Cardiac fibroblast (primary cell): ENCODE measurements around the gene USP31.

Experiments used
- DNase-seq, 2 donors: peaks; one replicate each; pipeline versions ENCODE4 v3.0.0 to v3.0.0-alpha.2; 2010; ENCODE audit warnings: low read depth in 2 of 2
- H3K4me3 ChIP-seq, 2 donors: replicated peaks in 1 of 2; 1 replicate in 1 of 2; 2 replicates in 1 of 2; pipeline ENCODE4 v1.5.1; 2011; ENCODE audit warnings: low read depth in 2 of 2, low read length in 2 of 2, mild to moderate bottlenecking in 2 of 2, moderate library complexity in 1 of 2
- TF ChIP-seq, protein P1 (sequence below): IDR thresholded peaks from one replicate; pipeline ENCODE4 v1.5.1; 2011; ENCODE audit warnings: low read depth, mild to moderate bottlenecking, low read length, inconsistent platforms

The USP31 gene

DNA sequence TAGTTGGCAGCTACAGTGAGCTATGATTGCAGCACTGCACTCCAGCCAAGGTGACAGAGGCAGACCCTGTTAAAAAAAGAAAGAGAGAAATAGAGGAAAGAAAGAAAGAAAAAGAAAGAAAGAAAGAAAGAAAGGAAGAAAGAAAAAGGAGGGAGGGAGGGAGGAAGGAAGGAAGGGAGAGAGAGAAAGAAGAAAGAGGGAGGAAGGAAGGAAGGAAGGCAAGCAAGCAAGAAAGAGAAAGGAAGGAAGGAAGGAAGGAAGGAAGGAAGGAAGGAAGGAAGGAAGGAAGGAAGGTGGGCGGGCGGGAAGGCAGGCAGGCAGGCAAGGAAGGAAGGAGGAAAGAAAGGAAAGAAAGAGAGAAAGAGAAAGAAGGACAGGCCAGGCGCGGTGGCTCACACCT is 32.3 kb upstream of the USP31 start:
- no peak for DNase-seq
- TF ChIP-seq, protein P1, sequence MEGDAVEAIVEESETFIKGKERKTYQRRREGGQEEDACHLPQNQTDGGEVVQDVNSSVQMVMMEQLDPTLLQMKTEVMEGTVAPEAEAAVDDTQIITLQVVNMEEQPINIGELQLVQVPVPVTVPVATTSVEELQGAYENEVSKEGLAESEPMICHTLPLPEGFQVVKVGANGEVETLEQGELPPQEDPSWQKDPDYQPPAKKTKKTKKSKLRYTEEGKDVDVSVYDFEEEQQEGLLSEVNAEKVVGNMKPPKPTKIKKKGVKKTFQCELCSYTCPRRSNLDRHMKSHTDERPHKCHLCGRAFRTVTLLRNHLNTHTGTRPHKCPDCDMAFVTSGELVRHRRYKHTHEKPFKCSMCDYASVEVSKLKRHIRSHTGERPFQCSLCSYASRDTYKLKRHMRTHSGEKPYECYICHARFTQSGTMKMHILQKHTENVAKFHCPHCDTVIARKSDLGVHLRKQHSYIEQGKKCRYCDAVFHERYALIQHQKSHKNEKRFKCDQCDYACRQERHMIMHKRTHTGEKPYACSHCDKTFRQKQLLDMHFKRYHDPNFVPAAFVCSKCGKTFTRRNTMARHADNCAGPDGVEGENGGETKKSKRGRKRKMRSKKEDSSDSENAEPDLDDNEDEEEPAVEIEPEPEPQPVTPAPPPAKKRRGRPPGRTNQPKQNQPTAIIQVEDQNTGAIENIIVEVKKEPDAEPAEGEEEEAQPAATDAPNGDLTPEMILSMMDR: no peak
- H3K4me3 ChIP-seq: no peak overlapping the region

DNA sequence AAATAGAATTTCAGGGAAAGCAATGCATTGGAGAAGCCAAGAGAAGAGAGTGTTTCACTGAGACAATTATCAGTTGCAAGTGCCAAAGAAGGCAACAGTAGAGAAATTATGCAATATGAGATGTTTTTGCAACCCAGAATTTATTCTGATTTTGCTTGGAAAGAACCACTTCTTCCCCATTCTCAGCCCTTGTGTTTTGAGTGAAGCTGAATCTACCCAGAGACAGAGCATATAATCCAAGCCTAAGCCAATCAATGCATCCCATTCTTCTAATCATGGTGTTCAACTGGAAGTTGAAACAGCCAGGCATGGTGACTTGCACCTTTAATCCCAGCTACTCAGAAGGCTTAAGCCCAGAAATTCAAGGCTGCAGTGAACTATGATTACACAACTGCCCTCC is 26.4 kb upstream of the USP31 start:
- DNase-seq: no peak
- no peak overlapping the region for H3K4me3 ChIP-seq
- TF ChIP-seq, protein P1: no peak

DNA sequence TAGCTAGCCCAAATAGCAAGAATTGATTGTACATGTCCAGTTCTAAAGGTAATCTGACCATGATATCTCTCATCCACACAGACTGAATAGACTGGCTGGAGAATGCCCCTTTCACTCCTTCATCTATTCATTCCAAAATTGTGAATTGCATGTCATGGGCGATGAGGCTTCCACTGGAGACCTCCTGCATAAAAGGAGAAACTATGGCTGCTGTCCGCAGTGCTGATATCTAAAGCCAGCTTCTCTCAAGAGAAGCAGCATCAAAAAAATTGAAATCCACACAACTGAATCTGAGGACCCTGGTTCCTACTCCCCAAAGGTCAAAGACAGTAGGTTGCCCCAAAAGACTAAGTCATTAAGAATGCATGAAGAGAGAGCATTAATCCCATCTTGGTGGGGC is 25.4 kb upstream of the USP31 start:
- DNase-seq: peak; percentile 8 to 27
- TF ChIP-seq, protein P1: no peak
- H3K4me3 ChIP-seq: no peak overlapping the region

DNA sequence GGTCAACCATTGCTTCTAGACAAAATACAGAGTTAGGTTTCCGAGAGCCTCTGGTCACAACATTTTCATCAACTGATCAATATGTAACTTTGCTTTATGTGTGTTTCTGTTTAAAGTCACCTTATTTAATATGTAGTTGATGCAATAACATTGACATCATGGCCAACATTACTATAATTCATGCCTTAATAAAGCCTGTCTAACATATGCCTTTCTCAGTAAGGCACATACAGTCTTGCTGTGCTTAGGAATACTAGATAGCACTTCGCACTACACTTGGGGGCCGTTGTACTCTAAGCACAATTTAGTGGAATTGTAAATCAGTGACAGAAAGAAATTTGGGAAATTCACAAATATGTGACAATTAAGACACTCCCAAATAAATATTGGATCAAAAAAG is 23.7 kb upstream of the USP31 start:
- TF ChIP-seq, protein P1: no peak
- no peak for DNase-seq

DNA sequence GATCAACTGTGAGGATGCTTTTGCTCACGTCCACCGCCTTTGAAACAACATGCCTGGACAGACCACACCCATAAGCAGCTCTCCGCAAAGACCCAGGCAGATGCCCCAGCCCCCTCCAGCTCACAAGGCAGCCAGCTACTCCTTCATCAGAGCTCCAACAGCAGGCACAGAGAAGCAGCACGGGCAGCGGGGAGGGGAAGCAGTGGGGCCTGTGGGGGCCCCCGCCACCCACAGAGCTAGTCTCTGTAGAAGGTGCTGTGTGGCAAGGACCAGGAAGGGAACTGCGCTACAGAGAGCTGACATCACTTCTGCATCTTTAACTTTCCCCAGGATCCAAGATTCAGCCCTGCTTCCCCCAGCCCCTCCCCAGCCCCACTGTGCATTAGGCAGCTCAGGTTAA is 23.3 kb upstream of the USP31 start:
- TF ChIP-seq, protein P1: no peak
- H3K4me3 ChIP-seq: no peak overlapping the region
- DNase-seq: no peak

More for the DNA sequence above, 23.7 kb upstream of the USP31 start:
- no peak overlapping the region for H3K4me3 ChIP-seq

DNA sequence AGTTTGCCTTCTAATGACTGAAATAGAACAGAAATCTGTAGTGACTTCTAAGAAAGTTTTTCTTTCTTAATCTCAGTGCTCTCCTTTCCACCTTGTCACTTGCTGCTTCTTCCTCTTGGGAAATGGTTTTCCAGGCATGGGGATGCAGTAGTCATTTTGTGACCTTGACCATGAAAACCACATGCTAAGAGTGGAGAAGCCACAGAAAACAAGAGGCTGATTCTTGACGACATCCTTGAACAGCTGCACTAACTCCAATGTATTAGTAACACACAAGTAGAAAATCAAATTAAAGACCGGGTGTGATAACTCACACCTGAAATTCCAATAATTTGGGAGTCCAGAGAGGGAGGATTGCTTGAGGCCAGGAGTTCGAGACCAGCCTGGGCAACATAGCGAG is 15.5 kb upstream of the USP31 start:
- no peak overlapping the region for H3K4me3 ChIP-seq
- DNase-seq: no peak
- TF ChIP-seq, protein P1: no peak

DNA sequence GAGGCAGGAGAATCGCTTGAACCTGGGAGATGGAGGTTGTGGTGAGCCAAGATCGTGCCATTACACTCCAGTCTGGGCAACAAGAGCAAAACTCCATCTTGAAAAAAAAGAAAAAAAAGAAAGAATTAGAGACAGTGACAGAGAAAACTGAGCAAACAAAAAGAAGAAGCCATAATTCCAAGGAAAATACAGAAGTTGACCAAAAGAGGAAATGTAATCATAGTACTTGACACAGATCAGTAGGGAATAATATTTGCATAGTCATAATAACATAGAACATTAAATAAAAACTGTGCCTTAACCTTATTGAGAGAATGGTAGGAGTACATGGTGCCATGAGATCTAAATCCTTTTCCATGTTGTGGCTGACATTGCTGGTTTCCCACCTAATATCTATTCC is 14.7 kb upstream of the USP31 start:
- no peak for DNase-seq
- no peak overlapping the region for H3K4me3 ChIP-seq
- TF ChIP-seq, protein P1: no peak
